ENCODE measurements around the gene TLR6. TPM values are rescaled to one million over a fixed set of nuclear protein-coding genes. Genes with fewer than 3 reads are reported as not detected.

Gene TLR6
- total RNA-seq (2014; rRNA removed; shearing (Covaris generic)): 0.76 and 3.4 TPM in 2 replicates
- 0.36 and 0.37 TPM in 2 replicates for polyA plus RNA-seq (2016; fragmentation: Nextera tagmentation; extraction: Ambion mirVana)

GRCh38 chr4:38856524-38857337, at the start of gene TLR6:
TLR6 (minus strand) TSS chr4:38856817; CDS start chr4:38829473, 27,344 bp downstream.
- peak within 1 kb of the TSS; percentile 44 for H3K9ac ChIP-seq
- H3K4me3 ChIP-seq: peak within 1 kb of the TSS; percentile 58
- no peaks in the 10 kb centered on the region for H3K9me3 ChIP-seq (ENCODE audit: low read depth)

GRCh38 chr4:38905652-38906385, 49.2 kb upstream of the TLR6 start:
- no peaks in the 10 kb centered on the region for H3K4me1 ChIP-seq (ENCODE audit: insufficient read depth)
- no peaks in the 10 kb centered on the region for H3K9me3 ChIP-seq (ENCODE audit: low read depth)
- 66 to 70% methylated on average over 10 of the region's 10 CpGs for WGBS, 2 experiments (ENCODE audit: low coverage in 1 of 2, low lambda C conversion rate in 2 of 2, missing lambda C conversion rate in 2 of 2)
- TF ChIP-seq EZH2 (IDR thresholded peaks at IDR 0.05; ENCODE audit: insufficient read depth, poor library complexity, severe bottlenecking) (no peak), EZH2phosphoT487 (IDR thresholded peaks at IDR 0.05; ENCODE audit: insufficient read depth, low read depth) (no peak)
- no peak overlapping the region for H3K4me2 ChIP-seq (ENCODE audit: unreplicated experiment)
- H4K20me1 ChIP-seq (ENCODE audit: insufficient read depth): no peaks in the 10 kb centered on the region
- no peak for DNase-seq
- no peak overlapping the region for H2AFZ ChIP-seq
- H3F3A ChIP-seq (ENCODE audit: insufficient read depth): peaks cover 20% of the 10 kb centered on the region
- no peak overlapping the region for H3K27ac ChIP-seq
- H3K9ac ChIP-seq: no peak overlapping the region
- H3K36me3 ChIP-seq (ENCODE audit: low read depth): peaks cover 81% of the 10 kb centered on the region
- H3K79me2 ChIP-seq (ENCODE audit: insufficient read depth): peaks cover 48% of the 10 kb centered on the region
- H3K27me3 ChIP-seq (replicated peaks; ENCODE audit: insufficient read depth): no peaks in the 10 kb centered on the region
- H3K4me3 ChIP-seq: no peak overlapping the region
- in situ Hi-C loops (cut with MboI): no loop called here
- no peaks in the 10 kb centered on the region for H3K9me2 ChIP-seq (ENCODE audit: insufficient read depth)

More at GRCh38 chr4:38856524-38857337, at the start of gene TLR6:
- Histone ChIP-seq H3F3A (ENCODE audit: insufficient read depth) (peaks cover 22% of the 10 kb centered on the region), H3K27ac (peak within 1 kb of the TSS; percentile 71), H2AFZ (peak within 1 kb of the TSS; percentile 80), H3K36me3 (ENCODE audit: low read depth) (no peaks in the 10 kb centered on the region), H3K79me2 (ENCODE audit: insufficient read depth) (no peaks in the 10 kb centered on the region), H4K20me1 (ENCODE audit: insufficient read depth) (no peaks in the 10 kb centered on the region), H3K9me2 (ENCODE audit: insufficient read depth) (no peaks in the 10 kb centered on the region), H3K27me3 (replicated peaks; ENCODE audit: insufficient read depth) (no peaks in the 10 kb centered on the region), H3K4me2 (ENCODE audit: unreplicated experiment) (peak within 1 kb of the TSS; percentile 81), H3K4me1 (ENCODE audit: insufficient read depth) (peaks cover 20% of the 10 kb centered on the region)
- TF ChIP-seq EZH2 (IDR thresholded peaks at IDR 0.05; ENCODE audit: insufficient read depth, poor library complexity, severe bottlenecking) (no peak), EZH2phosphoT487 (IDR thresholded peaks at IDR 0.05; ENCODE audit: insufficient read depth, low read depth) (no peak)
- peak; percentile 61 for DNase-seq
- WGBS, 2 experiments (ENCODE audit: low coverage in 1 of 2, low lambda C conversion rate in 2 of 2, missing lambda C conversion rate in 2 of 2): 21 to 33% methylated on average over 8 of the region's 8 CpGs
- in situ Hi-C loops (cut with MboI): no loop called here

GRCh38 chr4:38904682-38905081, 48.1 kb upstream of the TLR6 start:
- Histone ChIP-seq H3K9me2 (ENCODE audit: insufficient read depth) (no peaks in the 10 kb centered on the region), H3K27me3 (replicated peaks; ENCODE audit: insufficient read depth) (no peaks in the 10 kb centered on the region), H3K4me1 (ENCODE audit: insufficient read depth) (no peaks in the 10 kb centered on the region), H4K20me1 (ENCODE audit: insufficient read depth) (no peaks in the 10 kb centered on the region), H3K79me2 (ENCODE audit: insufficient read depth) (peaks cover 55% of the 10 kb centered on the region), H3K9ac (no peak overlapping the region), H3K36me3 (ENCODE audit: low read depth) (peaks cover 77% of the 10 kb centered on the region), H3K4me3 (no peak overlapping the region), H2AFZ (no peak overlapping the region), H3K4me2 (ENCODE audit: unreplicated experiment) (no peak overlapping the region), H3F3A (ENCODE audit: insufficient read depth) (peaks cover 20% of the 10 kb centered on the region), H3K9me3 (ENCODE audit: low read depth) (no peaks in the 10 kb centered on the region), H3K27ac (no peak overlapping the region)
- DNase-seq: no peak
- in situ Hi-C loops (cut with MboI): no loop called here
- WGBS, 2 experiments (ENCODE audit: low coverage in 1 of 2, low lambda C conversion rate in 2 of 2, missing lambda C conversion rate in 2 of 2): 91 to 100% methylated on average over 3 of the region's 3 CpGs
- TF ChIP-seq EZH2 (IDR thresholded peaks at IDR 0.05; ENCODE audit: insufficient read depth, poor library complexity, severe bottlenecking) (no peak), EZH2phosphoT487 (IDR thresholded peaks at IDR 0.05; ENCODE audit: insufficient read depth, low read depth) (no peak)

GRCh38 chr4:38904090-38904666, 47.6 kb upstream of the TLR6 start:
- no peak for TF ChIP-seq EZH2phosphoT487 (IDR thresholded peaks at IDR 0.05; ENCODE audit: insufficient read depth, low read depth)
- TF ChIP-seq EZH2 (IDR thresholded peaks at IDR 0.05; ENCODE audit: insufficient read depth, poor library complexity, severe bottlenecking): no peak
- Histone ChIP-seq H3K27me3 (replicated peaks; ENCODE audit: insufficient read depth) (no peaks in the 10 kb centered on the region), H3K9ac (no peak overlapping the region), H3K27ac (no peak overlapping the region), H2AFZ (no peak overlapping the region), H3K9me2 (ENCODE audit: insufficient read depth) (no peaks in the 10 kb centered on the region), H3K79me2 (ENCODE audit: insufficient read depth) (peaks cover 57% of the 10 kb centered on the region), H3K4me3 (no peak overlapping the region), H3K9me3 (ENCODE audit: low read depth) (no peaks in the 10 kb centered on the region), H3K4me2 (ENCODE audit: unreplicated experiment) (no peak overlapping the region), H4K20me1 (ENCODE audit: insufficient read depth) (no peaks in the 10 kb centered on the region), H3K36me3 (ENCODE audit: low read depth) (peaks cover 77% of the 10 kb centered on the region), H3F3A (ENCODE audit: insufficient read depth) (peaks cover 22% of the 10 kb centered on the region), H3K4me1 (ENCODE audit: insufficient read depth) (no peaks in the 10 kb centered on the region)
- 82 to 87% methylated on average over 10 of the region's 10 CpGs for WGBS, 2 experiments (ENCODE audit: low coverage in 1 of 2, low lambda C conversion rate in 2 of 2, missing lambda C conversion rate in 2 of 2)
- DNase-seq: no peak
- in situ Hi-C loops (cut with MboI): no loop called here

Measured in GM23248 (cell line).